Neuronal stem cell (in vitro differentiated cells): ENCODE results near the gene CA7.

ENCODE experiments used
- DNase-seq: peaks from one replicate; pipeline ENCODE4 v3.0.0-alpha.2; 2013; ENCODE audit warnings: low spot score
- H2AFZ ChIP-seq: one replicate; pipeline ENCODE4 v1.6.1; 2013; ENCODE audit warnings: mild to moderate bottlenecking, low read length, inconsistent platforms
- H2AK5ac ChIP-seq: 2 replicates; pipeline ENCODE4 v1.6.1; 2013; ENCODE audit warnings: low read depth, mild to moderate bottlenecking, inconsistent platforms, low read length, moderate library complexity, mixed read lengths
- H2BK120ac ChIP-seq: 2 replicates; pipeline ENCODE4 v1.6.1; 2013; ENCODE audit warnings: low read depth, mild to moderate bottlenecking, inconsistent platforms, low read length, moderate library complexity, mixed read lengths
- H2BK12ac ChIP-seq: one replicate; pipeline ENCODE4 v1.6.1; 2013; ENCODE audit warnings: low read length, inconsistent platforms
- H2BK15ac ChIP-seq: 2 replicates; pipeline ENCODE4 v1.6.1; 2013; ENCODE audit warnings: mild to moderate bottlenecking, low read length, inconsistent platforms, mixed read lengths
- H2BK5ac ChIP-seq: one replicate; pipeline ENCODE4 v1.6.1; 2013; ENCODE audit warnings: inconsistent platforms, mild to moderate bottlenecking, low read length, moderate library complexity
- H3K14ac ChIP-seq: one replicate; pipeline ENCODE4 v1.6.1; 2013; ENCODE audit warnings: low read length, inconsistent platforms
- H3K18ac ChIP-seq: 2 replicates; pipeline ENCODE4 v1.6.1; 2013; ENCODE audit warnings: low read length, inconsistent platforms
- H3K23ac ChIP-seq: 2 replicates; pipeline ENCODE4 v1.6.1; 2013; ENCODE audit warnings: low read depth, mild to moderate bottlenecking, mixed read lengths, low read length, inconsistent platforms; ENCODE audit not compliant: poor library complexity
- H3K27ac ChIP-seq: replicated peaks from 3 replicates; pipeline ENCODE4 v1.5.1; 2013; ENCODE audit warnings: low read length, inconsistent platforms
- H3K27me3 ChIP-seq, 3 experiments: 2 replicates each; pipeline ENCODE4 v1.6.1; 2013; ENCODE audit warnings: low read length in 3 of 3, mild to moderate bottlenecking in 2 of 3, inconsistent platforms in 1 of 3, low read depth in 1 of 3, mixed read lengths in 1 of 3, moderate library complexity in 1 of 3; ENCODE audit not compliant: control insufficient read depth in 3 of 3, insufficient read depth in 3 of 3
- H3K36me3 ChIP-seq, 2 donors: replicated peaks in 1 of 2; 2 replicates each; pipeline ENCODE4 v1.6.1; 2013; ENCODE audit warnings: low read length in 2 of 2; ENCODE audit not compliant: control insufficient read depth in 2 of 2, insufficient read depth in 2 of 2
- H3K4ac ChIP-seq: 2 replicates; pipeline ENCODE4 v1.6.1; 2013; ENCODE audit warnings: inconsistent platforms, mild to moderate bottlenecking, low read length, moderate library complexity
- H3K4me1 ChIP-seq, 2 donors: 1 replicate in 1 of 2; 2 replicates in 1 of 2; pipeline ENCODE4 v1.6.1; 2013; ENCODE audit warnings: low read length in 2 of 2, low read depth in 1 of 2; ENCODE audit not compliant: control insufficient read depth in 2 of 2, insufficient read depth in 1 of 2
- H3K4me2 ChIP-seq: one replicate; pipeline ENCODE4 v1.6.1; 2013; ENCODE audit warnings: mild to moderate bottlenecking, low read length, inconsistent platforms; ENCODE audit not compliant: insufficient read depth, poor library complexity, severe bottlenecking
- H3K4me3 ChIP-seq, 2 donors: 2 replicates each; pipeline ENCODE4 v1.5.1; 2013; ENCODE audit warnings: low read length in 2 of 2, mild to moderate bottlenecking in 2 of 2, inconsistent platforms in 1 of 2, moderate library complexity in 1 of 2
- H3K79me1 ChIP-seq: one replicate; pipeline ENCODE4 v1.6.1; 2013; ENCODE audit warnings: low read depth, mild to moderate bottlenecking, inconsistent platforms, low read length, moderate library complexity
- H3K9ac ChIP-seq: one replicate; pipeline ENCODE4 v1.6.1; 2013; ENCODE audit warnings: mild to moderate bottlenecking, low read depth, low read length, inconsistent platforms; ENCODE audit not compliant: poor library complexity
- H3K9me3 ChIP-seq, 2 donors: replicated peaks in 1 of 2; 2 replicates each; pipeline versions ENCODE3 to v1.6.1; 2013; ENCODE audit warnings: low read length in 2 of 2, mild to moderate bottlenecking in 2 of 2, inconsistent platforms in 1 of 2, low read depth in 1 of 2, mixed read lengths in 1 of 2, moderate library complexity in 1 of 2; ENCODE audit not compliant: control insufficient read depth in 2 of 2, insufficient read depth in 1 of 2
- H4K8ac ChIP-seq: one replicate; pipeline ENCODE4 v1.6.1; 2013; ENCODE audit warnings: low read depth, mild to moderate bottlenecking, inconsistent platforms, low read length, moderate library complexity
- H4K91ac ChIP-seq: one replicate; pipeline ENCODE4 v1.6.1; 2013; ENCODE audit warnings: low read length, low read depth, mild to moderate bottlenecking, inconsistent platforms; ENCODE audit not compliant: poor library complexity
- WGBS, 2 donors: extraction: QIAGEN DNeasy Blood & Tissue Kit; methylation state at CpG; one replicate each; pipeline ENCODE4 v1.1.7; 2013; ENCODE audit warnings: missing lambda C conversion rate in 2 of 2, mixed read lengths in 1 of 2; ENCODE audit not compliant: insufficient read length in 2 of 2, insufficient replicate concordance in 1 of 2; ENCODE audit errors: extremely low coverage in 2 of 2; 5-methylcytosine and 5-hydroxymethylcytosine counted together

The CA7 gene

DNA sequence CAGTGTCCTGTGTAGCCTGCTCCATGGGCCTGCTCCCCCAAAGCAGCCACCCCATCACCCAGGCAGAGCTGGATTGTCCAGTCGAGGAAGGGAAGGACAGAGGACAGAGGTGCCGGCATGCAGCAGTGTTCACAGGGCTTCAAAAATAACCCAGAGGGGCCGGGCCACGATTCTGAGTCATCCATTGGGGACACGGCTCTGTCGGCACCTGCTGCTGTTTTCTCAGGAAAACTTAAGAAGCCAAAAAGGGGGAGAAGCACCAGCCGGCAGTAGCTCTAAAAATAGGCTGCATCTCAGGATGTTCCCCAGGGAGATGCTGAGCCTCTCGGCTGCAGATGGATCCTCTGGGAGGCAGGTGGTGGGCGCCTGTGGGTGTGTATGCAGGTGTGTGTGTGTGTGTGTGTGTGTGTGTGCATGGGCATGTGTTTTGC is 1.6 kb downstream of the CA7 start:
- Histone ChIP-seq H3K18ac (peak overlapping the region; percentile 2), H3K27me3 (peaks cover 15 to 94% (median 50%) of the 10 kb centered on the region in 3 experiments)
- WGBS, 2 donors, result no CpG with 5 or more reads among the region's 9 CpGs

GRCh38 chr16:66846266-66846665 is 2.1 kb downstream of the CA7 start:
- no peak overlapping the region for H2BK12ac ChIP-seq
- H2BK5ac ChIP-seq, result no peak overlapping the region
- H2BK15ac ChIP-seq, result no peak overlapping the region
- H3K14ac ChIP-seq, result no peak overlapping the region
- H2AFZ ChIP-seq, result no peak overlapping the region
- peaks cover 15 to 95% (median 50%) of the 10 kb centered on the region in 3 experiments for H3K27me3 ChIP-seq
- H3K4me1 ChIP-seq, result peaks cover 3 to 8% of the 10 kb centered on the region in 2 donors
- no peaks in the 10 kb centered on the region for H3K79me1 ChIP-seq
- H3K9me3 ChIP-seq, result no peaks in the 10 kb centered on the region
- H3K36me3 ChIP-seq, result no peaks in the 10 kb centered on the region
- H3K4ac ChIP-seq, result no peak overlapping the region
- WGBS, 2 donors, result no CpG with 5 or more reads among the region's 1 CpG
- H4K8ac ChIP-seq, result no peak overlapping the region
- no peak for DNase-seq
- no peak overlapping the region for H2AK5ac ChIP-seq
- H3K9ac ChIP-seq, result no peak overlapping the region
- no peak overlapping the region for H3K27ac ChIP-seq
- no peak overlapping the region for H4K91ac ChIP-seq
- H3K4me3 ChIP-seq, result no peak overlapping the region
- H3K4me2 ChIP-seq, result no peak overlapping the region
- no peak overlapping the region for H3K23ac ChIP-seq
- no peak overlapping the region for H2BK120ac ChIP-seq
- H3K18ac ChIP-seq, result no peak overlapping the region

More for the DNA sequence above, 1.6 kb downstream of the CA7 start:
- Histone ChIP-seq H2AFZ (no peak overlapping the region), H2AK5ac (no peak overlapping the region), H3K4ac (no peak overlapping the region), H2BK5ac (no peak overlapping the region), H2BK120ac (no peak overlapping the region), H3K14ac (peak overlapping the region; percentile 60), H3K9me3 (no peaks in the 10 kb centered on the region), H2BK12ac (no peak overlapping the region), H3K9ac (no peak overlapping the region), H3K36me3 (no peaks in the 10 kb centered on the region), H3K79me1 (no peaks in the 10 kb centered on the region), H3K27ac (no peak overlapping the region), H3K4me3 (no peak overlapping the region), H3K4me2 (no peak overlapping the region), H3K4me1 (peaks cover 3 to 8% of the 10 kb centered on the region in 2 donors), H4K8ac (no peak overlapping the region), H2BK15ac (no peak overlapping the region), H4K91ac (no peak overlapping the region), H3K23ac (no peak overlapping the region)
- DNase-seq, result no peak

DNA sequence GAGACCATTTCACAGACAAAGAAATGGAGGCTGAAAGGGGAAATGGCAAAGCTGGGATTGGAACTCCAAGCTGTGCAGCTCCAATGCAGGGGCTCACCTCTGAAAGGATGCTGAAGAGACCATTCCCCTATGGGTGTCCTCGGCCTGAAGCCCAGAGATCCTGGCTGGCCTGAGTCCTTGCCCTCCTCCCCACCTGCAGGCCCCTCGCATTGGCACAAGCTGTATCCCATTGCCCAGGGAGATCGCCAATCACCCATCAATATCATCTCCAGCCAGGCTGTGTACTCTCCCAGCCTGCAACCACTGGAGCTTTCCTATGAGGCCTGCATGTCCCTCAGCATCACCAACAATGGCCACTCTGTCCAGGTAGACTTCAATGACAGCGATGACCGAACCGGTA is 2.6 kb downstream of the CA7 start:
- Histone ChIP-seq H2AK5ac (no peak overlapping the region), H2BK12ac (no peak overlapping the region), H2BK5ac (no peak overlapping the region), H3K4me2 (no peak overlapping the region), H3K4me1 (peaks cover 3 to 8% of the 10 kb centered on the region in 2 donors), H3K4ac (no peak overlapping the region), H3K23ac (no peak overlapping the region), H3K4me3 (no peak overlapping the region), H3K18ac (no peak overlapping the region), H4K91ac (no peak overlapping the region), H2AFZ (no peak overlapping the region), H2BK15ac (no peak overlapping the region), H4K8ac (no peak overlapping the region), H3K9ac (no peak overlapping the region), H3K14ac (no peak overlapping the region), H3K9me3 (no peaks in the 10 kb centered on the region), H3K27ac (no peak overlapping the region), H3K27me3 (peaks cover 15 to 95% (median 50%) of the 10 kb centered on the region in 3 experiments), H3K36me3 (no peaks in the 10 kb centered on the region), H3K79me1 (no peaks in the 10 kb centered on the region), H2BK120ac (no peak overlapping the region)
- DNase-seq, result no peak
- no CpG with 5 or more reads among the region's 6 CpGs for WGBS, 2 donors

- Histone ChIP-seq H2BK120ac (no peak overlapping the region), H4K91ac (no peak overlapping the region), H2BK15ac (no peak overlapping the region), H2BK5ac (no peak overlapping the region), H3K79me1 (no peaks in the 10 kb centered on the region), H3K23ac (no peak overlapping the region), H3K9me3 (no peaks in the 10 kb centered on the region), H3K9ac (no peak overlapping the region), H3K4me1 (peaks cover 3 to 8% of the 10 kb centered on the region in 2 donors), H3K36me3 (no peaks in the 10 kb centered on the region), H3K4me3 (no peak overlapping the region), H2AFZ (no peak overlapping the region), H3K27me3 (peaks cover 15 to 90% (median 49%) of the 10 kb centered on the region in 3 experiments), H3K4ac (no peak overlapping the region), H3K27ac (no peak overlapping the region), H4K8ac (no peak overlapping the region), H3K18ac (no peak overlapping the region), H2AK5ac (no peak overlapping the region), H3K14ac (no peak overlapping the region), H2BK12ac (no peak overlapping the region), H3K4me2 (no peak overlapping the region)
- no CpG with 5 or more reads among the region's 6 CpGs for WGBS, 2 donors
- no peak for DNase-seq
Observed at GRCh38 chr16:66847533-66848067, 3.4 kb downstream of the CA7 start.
